Fibroblast of skin of right quadriceps (primary cell): ENCODE data around the gene CORO6.

Experiments used
- DNase-seq: peaks from one replicate; pipeline ENCODE4 v3.0.0-alpha.2; 2013

CORO6 gene

DNA sequence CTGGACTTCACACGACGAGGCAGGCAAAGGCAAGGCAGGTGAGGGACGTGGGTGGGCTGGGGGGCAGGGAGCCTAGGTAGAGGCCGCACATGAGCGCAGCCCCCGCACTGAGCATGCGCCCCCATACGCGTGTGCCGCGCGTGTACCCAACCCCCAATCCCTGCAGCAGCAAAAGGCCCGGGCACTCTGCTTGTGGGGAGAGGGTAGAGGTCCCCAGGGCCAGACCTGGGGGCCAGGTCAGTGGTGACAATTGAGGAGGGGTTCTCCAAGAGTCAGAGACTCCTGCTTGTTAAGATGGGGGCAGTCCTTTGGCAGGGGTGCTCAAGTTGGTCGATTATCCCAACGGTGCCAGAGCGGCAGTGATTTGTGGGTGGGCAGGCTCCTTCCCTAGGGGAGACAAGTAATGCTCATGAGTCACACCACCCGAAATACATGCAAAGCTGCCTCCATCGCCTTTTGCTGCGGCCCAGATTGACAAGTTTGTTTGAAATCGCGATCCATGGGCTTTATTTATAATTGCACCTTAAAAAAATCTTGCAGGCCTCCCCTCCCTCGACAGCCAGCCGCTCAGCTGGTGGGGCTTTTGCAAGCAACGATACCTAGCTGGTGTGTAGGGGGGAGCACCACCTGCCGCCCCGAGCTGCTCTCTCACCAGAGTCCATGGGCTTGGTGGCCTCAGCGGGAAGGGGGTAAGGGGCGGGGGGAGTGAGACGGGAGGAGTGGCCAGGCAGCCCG lies 32.1 kb downstream of the CORO6 start:
- peak; percentile 72 for DNase-seq

GRCh38 chr17:29589524-29590410 lies 32.9 kb downstream of the CORO6 start, which contains the start of gene GIT1:
TSS of gene GIT1 (minus strand) at chr17:29589648. CDS start at chr17:29589378, 270 bp downstream.
- DNase-seq = peak; percentile 86

DNA sequence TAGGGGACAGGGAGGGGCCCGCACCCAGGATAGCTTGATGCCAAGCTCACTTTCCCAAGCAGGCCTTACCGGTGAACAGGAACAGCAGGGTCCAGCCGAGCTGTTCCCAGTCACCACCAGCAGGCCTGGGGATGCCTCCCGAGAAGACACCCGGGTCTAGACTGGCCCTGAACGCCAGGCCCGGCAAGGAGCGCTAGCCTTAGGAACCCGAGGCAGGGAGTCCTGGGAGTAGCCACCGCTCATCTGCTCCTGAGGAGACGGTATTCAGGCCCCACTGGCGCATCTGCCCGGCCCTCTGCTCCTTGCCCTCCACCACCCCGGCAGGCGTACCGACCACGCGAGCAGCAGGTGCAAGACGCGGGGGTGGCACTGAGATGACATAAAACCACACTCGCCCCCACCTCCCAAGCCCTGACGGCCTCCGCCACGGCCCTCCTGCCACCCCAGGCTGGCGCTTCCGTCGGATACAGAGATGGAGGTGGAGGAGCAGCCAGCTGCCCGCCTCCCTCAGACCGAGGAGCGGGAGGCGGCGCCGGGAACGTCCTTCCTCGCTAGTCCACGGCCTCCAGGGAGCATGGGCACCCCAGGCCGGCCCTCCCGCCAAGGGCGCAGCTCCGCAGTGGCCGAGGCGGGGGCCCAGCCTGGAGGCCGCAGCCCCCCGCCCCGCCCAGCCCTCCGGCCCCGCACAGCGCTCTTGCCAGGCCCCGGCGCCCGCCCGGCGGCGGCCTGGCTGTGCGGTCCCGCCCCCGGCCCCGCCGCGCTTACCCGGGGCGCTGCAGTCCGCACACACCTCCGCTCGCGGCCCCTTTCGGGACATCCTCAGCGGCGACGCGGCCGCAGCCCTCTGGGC lies 33.9 kb downstream of the CORO6 start:
- DNase-seq = no peak

GRCh38 chr17:29588017-29588561 lies 34.6 kb downstream of the CORO6 start:
- no peak for DNase-seq

- DNase-seq = no peak
These were observed 35.1 kb downstream of the CORO6 start for GRCh38 chr17:29587591-29587990.

GRCh38 chr17:29586676-29587469 lies 35.8 kb downstream of the CORO6 start:
- no peak for DNase-seq

DNA sequence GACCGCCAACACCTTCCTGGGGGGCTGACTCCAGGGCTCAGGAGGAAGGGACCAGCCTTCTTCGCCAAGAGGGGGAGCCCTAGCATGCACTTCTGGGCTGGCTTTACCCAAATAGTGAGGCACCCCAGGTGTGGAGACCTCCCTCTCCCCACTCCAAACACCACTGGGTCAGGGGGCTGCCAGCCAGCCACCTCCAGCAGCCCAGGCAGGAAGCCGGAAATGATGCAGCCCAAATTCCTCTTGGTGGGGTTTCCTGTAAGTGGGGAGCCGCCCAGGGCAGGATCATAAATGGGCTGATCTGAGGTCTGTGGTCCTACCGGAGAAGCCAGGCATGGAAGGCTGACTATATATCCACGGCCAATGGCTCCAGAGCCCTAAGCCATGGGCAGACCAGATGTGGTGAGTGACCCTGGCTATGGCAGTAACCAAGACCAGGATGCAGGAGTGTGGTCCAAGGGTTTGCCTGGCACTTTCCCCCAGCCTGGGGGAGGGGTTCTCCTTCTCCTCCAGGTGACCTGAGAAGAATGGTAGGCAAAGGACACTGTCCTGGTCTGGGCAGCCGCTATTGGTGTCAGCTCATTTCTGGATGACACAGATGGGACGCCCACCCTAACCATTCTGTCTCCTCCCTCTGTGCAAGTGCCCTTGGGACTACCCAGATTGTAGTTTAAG lies 37.5 kb downstream of the CORO6 start:
- DNase-seq = peak; percentile 24

DNA sequence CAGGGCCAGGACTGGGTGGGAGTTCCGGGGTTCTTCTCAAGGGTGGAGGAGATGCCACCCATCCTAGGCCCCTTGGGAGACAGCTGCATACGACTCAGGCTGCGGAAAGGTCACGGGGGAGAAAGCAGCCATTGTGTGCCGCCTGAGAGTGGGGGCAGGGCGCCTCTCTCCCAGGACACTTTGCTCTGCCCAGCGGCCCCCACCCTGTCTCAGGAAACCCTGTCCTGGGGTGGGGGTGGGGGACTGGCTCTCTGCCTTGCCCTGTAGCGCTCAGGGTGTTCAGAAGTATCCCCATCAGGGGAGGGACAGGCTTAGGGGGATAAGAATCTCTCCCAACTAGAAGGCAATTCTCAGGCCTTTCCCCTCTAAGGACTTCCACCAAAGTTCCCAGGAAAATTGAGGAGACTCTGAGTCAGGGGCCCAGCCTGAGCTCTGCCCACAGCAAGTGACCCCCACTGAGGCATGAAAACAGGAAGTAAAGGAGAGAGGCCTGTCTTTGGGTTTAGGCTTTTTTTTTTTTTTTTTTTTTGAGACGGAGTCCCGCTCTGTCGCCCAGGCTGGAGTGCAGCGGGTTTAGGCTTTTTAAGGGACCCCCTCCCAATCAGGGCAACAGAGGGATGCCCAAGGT lies 38.1 kb downstream of the CORO6 start:
- DNase-seq = no peak

DNA sequence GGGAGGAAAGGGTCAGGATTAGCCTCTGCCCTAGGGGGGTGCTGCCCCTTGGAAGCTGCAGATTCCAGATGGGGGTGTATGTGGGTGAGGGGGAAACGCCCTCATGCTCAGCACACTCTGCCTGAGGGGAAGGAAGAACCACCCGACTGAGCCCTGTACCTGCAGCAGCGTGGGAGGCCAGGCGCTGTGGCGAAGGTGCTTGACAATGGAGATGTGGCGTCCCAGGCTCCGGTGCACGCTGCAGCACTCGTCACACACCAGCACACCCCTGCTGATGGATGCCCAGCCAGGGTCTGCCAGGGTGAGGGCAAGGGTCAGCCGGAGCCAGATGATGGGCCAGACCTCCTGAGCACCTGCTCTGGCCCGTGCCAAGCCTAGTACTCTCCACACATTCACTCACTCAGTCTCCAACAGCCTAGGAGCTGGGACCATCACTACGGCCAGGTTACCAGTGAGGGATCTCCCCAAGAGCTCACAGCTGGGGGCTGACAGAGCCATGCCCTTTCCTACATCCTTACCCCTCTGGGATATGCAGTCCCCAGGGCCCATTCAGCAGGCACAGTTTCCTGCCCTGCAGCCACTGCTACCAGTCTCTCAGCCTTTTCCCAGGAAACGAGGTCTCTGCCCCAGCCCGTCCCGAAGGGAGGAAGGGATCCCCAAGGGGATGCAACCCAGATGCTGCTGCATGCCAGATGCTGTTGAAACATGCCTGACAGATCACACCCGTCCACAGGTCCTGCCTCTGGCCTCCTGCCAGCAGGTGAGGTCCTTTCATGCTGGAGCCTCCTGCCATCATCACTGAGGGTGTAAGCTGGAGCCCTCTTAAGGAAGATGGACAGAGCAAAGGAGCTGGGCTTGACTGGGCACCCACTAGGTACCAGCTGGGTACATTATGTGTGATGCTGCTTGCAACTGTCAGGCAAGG lies 39.1 kb downstream of the CORO6 start:
- DNase-seq = no peak

- no peak for DNase-seq
These were observed 39.9 kb downstream of the CORO6 start for GRCh38 chr17:29582772-29583171.

DNA sequence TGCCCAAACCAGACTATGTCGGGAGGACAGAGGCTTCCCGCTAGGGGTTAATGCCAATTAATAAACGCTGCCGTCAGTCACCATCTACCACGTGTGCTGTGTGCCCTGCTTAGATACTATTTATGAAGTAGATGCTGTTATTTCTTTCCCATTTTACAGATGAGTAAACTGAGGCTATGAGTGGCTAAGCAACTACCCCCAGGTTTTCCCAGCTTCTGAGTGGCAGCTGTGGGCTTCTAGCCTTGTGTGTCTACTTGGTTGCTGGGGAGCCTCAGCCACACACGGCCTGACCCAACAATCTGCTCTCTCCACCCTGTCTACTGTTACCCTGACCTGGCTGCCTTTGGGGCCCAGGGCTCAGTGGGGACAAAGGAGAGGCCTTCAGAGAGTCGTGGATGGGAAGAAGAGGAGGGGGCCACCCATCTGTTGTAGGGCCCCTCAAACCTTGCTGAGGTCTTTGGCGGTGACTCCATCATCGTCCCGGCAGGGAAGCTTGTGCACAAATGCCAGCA lies 40.4 kb downstream of the CORO6 start:
- DNase-seq = no peak

GRCh38 chr17:29581583-29582253 lies 41.0 kb downstream of the CORO6 start:
- DNase-seq = no peak

- DNase-seq = peak; percentile 74
These were observed 42.6 kb downstream of the CORO6 start for GRCh38 chr17:29579866-29580771.

GRCh38 chr17:29578626-29579485 lies 43.9 kb downstream of the CORO6 start:
- no peak for DNase-seq

DNA sequence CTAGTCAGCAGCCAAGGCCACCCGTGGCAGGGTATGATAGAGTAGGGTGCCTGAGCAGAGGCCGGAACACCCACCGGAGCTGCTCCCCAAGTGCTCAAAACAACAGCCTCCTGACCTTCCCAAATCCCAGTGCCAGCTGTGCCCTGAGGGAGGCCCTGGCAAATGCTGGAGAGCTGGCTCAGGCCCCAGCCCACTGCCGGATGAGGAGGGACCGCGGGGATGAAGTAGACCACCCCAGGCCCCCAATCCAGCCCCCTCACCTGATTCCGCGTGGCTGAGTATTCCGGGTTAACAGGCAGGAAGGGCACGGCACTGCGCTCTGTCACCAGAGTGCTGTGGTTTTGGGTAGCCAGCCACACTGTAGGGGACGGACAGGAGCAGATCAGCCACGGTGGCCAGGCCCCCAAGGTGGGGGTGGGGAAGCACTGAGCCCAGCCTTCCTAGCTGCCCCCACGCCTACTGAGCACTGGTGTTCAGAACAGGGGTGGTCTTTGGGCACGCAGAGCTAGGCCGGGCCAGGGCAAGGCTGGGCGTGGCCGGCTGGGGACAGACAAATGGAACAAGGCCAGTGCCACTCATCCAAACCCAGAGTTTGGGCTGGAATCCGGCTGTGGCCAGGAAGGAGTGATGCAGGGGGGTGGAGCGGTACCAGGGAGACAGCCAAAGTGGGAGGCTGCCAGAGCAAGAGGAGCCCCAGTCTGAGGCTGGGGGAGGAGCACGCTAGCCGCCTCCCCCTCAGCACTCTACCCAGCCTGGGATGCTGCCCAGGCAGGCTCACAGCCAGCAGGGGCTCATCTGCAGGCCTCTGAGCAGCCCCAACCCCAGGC lies 45.1 kb downstream of the CORO6 start:
- DNase-seq = peak; percentile 18

DNA sequence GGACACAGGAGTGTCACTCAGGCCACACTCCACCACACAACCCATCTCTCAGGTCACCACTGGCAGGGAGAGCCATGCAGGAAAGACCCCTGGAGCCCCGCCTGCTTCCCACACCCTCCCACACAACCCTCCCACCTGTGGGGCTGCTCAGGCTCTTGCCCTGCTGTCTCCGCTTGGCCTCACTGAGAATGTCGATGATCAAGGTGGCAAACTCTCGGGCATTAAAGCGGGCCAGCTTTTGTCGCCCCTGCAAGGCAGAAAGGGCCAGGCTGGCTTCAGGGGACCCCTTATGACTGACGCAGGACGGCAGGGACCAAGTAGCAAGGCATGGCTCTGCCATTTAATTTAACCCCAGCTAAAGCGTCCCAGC lies 45.7 kb downstream of the CORO6 start:
- DNase-seq = no peak
